Hepatocyte (in vitro differentiated cells): Measurements from ENCODE around the gene HPSE2.

ENCODE experiments used
- CTCF ChIP-seq: fragments of 200-600 bp; sonication (generic); IDR thresholded peaks from 2 replicates; pipeline ENCODE4 v1.5.1; 2016; ENCODE audit warnings: antibody characterized with exemption, mild to moderate bottlenecking; ENCODE audit not compliant: poor library complexity
- EZH2 ChIP-seq: fragments of 200-600 bp; sonication (generic); IDR thresholded peaks from 2 replicates; pipeline ENCODE4 v1.6.1; 2016; ENCODE audit warnings: antibody characterized with exemption, mild to moderate bottlenecking, borderline replicate concordance

- TF ChIP-seq CTCF (no peak), EZH2 (no peak)
Observed at GRCh38 chr10:98684019-98684899, 551.4 kb downstream of the HPSE2 start.
